Measurements from ENCODE around the gene NDUFAF3.

DNA sequence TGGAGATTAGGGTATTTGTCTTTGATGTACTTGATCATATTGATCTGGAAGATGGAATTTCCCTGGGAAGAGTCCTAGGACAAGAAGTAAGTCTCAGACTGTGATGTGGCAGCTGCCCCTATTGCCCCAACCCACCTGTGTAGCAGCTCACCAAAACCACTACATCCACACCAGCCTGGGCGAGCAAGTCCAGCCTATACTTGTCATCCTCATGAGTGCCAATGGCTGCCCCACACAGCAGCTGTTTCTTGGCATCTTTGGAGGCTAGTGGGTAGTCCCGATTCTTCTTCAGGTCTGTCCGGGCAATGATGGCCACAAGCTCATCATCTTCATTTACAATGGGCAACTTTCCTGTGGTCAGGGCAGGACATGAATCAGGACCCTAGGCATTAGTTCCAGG is 4.6 kb downstream of the NDUFAF3 start:
- TF ChIP-seq, protein P1, sequence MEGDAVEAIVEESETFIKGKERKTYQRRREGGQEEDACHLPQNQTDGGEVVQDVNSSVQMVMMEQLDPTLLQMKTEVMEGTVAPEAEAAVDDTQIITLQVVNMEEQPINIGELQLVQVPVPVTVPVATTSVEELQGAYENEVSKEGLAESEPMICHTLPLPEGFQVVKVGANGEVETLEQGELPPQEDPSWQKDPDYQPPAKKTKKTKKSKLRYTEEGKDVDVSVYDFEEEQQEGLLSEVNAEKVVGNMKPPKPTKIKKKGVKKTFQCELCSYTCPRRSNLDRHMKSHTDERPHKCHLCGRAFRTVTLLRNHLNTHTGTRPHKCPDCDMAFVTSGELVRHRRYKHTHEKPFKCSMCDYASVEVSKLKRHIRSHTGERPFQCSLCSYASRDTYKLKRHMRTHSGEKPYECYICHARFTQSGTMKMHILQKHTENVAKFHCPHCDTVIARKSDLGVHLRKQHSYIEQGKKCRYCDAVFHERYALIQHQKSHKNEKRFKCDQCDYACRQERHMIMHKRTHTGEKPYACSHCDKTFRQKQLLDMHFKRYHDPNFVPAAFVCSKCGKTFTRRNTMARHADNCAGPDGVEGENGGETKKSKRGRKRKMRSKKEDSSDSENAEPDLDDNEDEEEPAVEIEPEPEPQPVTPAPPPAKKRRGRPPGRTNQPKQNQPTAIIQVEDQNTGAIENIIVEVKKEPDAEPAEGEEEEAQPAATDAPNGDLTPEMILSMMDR (IDR thresholded peaks at IDR 0.05; ENCODE audit: low read depth, low read length, missing input control) = no peak
- TF ChIP-seq, protein P2, sequence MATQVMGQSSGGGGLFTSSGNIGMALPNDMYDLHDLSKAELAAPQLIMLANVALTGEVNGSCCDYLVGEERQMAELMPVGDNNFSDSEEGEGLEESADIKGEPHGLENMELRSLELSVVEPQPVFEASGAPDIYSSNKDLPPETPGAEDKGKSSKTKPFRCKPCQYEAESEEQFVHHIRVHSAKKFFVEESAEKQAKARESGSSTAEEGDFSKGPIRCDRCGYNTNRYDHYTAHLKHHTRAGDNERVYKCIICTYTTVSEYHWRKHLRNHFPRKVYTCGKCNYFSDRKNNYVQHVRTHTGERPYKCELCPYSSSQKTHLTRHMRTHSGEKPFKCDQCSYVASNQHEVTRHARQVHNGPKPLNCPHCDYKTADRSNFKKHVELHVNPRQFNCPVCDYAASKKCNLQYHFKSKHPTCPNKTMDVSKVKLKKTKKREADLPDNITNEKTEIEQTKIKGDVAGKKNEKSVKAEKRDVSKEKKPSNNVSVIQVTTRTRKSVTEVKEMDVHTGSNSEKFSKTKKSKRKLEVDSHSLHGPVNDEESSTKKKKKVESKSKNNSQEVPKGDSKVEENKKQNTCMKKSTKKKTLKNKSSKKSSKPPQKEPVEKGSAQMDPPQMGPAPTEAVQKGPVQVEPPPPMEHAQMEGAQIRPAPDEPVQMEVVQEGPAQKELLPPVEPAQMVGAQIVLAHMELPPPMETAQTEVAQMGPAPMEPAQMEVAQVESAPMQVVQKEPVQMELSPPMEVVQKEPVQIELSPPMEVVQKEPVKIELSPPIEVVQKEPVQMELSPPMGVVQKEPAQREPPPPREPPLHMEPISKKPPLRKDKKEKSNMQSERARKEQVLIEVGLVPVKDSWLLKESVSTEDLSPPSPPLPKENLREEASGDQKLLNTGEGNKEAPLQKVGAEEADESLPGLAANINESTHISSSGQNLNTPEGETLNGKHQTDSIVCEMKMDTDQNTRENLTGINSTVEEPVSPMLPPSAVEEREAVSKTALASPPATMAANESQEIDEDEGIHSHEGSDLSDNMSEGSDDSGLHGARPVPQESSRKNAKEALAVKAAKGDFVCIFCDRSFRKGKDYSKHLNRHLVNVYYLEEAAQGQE (IDR thresholded peaks at IDR 0.05) = no peak
- TF ChIP-seq SP1 (IDR thresholded peaks at IDR 0.05) (no peak), TAF1 (conservative IDR thresholded peaks at IDR 0.05) (no peak), NR2F2 (IDR thresholded peaks at IDR 0.05) (no peak), EGR1 (IDR thresholded peaks at IDR 0.05; ENCODE audit: low read depth in 2 of 2) (no peak), FOXA1 (IDR thresholded peaks at IDR 0.05) (no peak), YY1 (IDR thresholded peaks at IDR 0.05) (no peak), RAD21 (IDR thresholded peaks at IDR 0.05) (no peak), GABPA (IDR thresholded peaks at IDR 0.05 in 1 of 2, conservative IDR thresholded peaks at IDR 0.05 in 1 of 2) (no peak), JUND (IDR thresholded peaks at IDR 0.05) (no peak)
- TF ChIP-seq, protein P3, sequence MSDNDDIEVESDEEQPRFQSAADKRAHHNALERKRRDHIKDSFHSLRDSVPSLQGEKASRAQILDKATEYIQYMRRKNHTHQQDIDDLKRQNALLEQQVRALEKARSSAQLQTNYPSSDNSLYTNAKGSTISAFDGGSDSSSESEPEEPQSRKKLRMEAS (IDR thresholded peaks at IDR 0.05) = no peak
- TF ChIP-seq, protein P4, sequence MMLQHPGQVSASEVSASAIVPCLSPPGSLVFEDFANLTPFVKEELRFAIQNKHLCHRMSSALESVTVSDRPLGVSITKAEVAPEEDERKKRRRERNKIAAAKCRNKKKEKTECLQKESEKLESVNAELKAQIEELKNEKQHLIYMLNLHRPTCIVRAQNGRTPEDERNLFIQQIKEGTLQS (IDR thresholded peaks at IDR 0.05) = no peak
